Lung (tissue), 16 donors: Measurements from ENCODE around the gene CDKN2B-AS1. TPM values are rescaled to one million over a fixed set of nuclear protein-coding genes. Genes with fewer than 3 reads are reported as not detected.
"Not testable (repeated sequence)": the region's sequence is repeated elsewhere in the genome, so short reads cannot be mapped to it uniquely, and the experiment has no call there.

Experiments used
- ATAC-seq: fragments of 200-7000 bp; cut with Tn5 transposase; one replicate; pipeline ENCODE4 v1.9.1; 2020; ENCODE audit warnings: moderate number of reproducible peaks; ENCODE audit not compliant: insufficient read depth, low FRiP score
- DNase-seq, 3 donors: peaks; one replicate each; pipeline ENCODE4 v3.0.0-alpha.2; 2013 to 2017
- H3K27ac ChIP-seq, 2 donors: one replicate each; pipeline ENCODE4 v1.5.1; 2013; ENCODE audit warnings: mild to moderate bottlenecking in 2 of 2, moderate library complexity in 2 of 2, control low read depth in 1 of 2, inconsistent platforms in 1 of 2, low read depth in 1 of 2, low read length in 1 of 2
- H3K27me3 ChIP-seq, 3 donors: one replicate each; pipeline ENCODE4 v1.5.1; 2013; ENCODE audit warnings: low read length in 2 of 3; ENCODE audit not compliant: control insufficient read depth in 3 of 3, insufficient read depth in 3 of 3
- H3K36me3 ChIP-seq, 4 donors: one replicate each; pipeline ENCODE4 v1.5.1; 2013; ENCODE audit warnings: low read length in 4 of 4, mild to moderate bottlenecking in 1 of 4, moderate library complexity in 1 of 4; ENCODE audit not compliant: control insufficient read depth in 4 of 4, insufficient read depth in 4 of 4
- H3K4me1 ChIP-seq, 5 donors: one replicate each; pipeline ENCODE4 v1.5.1; 2013; ENCODE audit warnings: low read length in 5 of 5, mild to moderate bottlenecking in 2 of 5, moderate library complexity in 1 of 5; ENCODE audit not compliant: control insufficient read depth in 5 of 5, insufficient read depth in 5 of 5
- H3K4me3 ChIP-seq: one replicate; pipeline ENCODE4 v1.5.1; 2013; ENCODE audit warnings: mild to moderate bottlenecking, control low read depth, moderate library complexity
- H3K9ac ChIP-seq, 2 donors: one replicate each; pipeline ENCODE4 v1.5.1; 2013; ENCODE audit warnings: low read length in 2 of 2, control low read depth in 1 of 2; ENCODE audit not compliant: insufficient read depth in 1 of 2
- H3K9me3 ChIP-seq, 4 donors: one replicate each; pipeline ENCODE4 v1.5.1; 2013; ENCODE audit warnings: low read length in 3 of 4, mild to moderate bottlenecking in 1 of 4, moderate library complexity in 1 of 4; ENCODE audit not compliant: control insufficient read depth in 4 of 4, insufficient read depth in 3 of 4
- WGBS, 2 donors: extraction: QIAGEN DNeasy Blood & Tissue Kit; methylation state at CpG; one replicate each; pipeline ENCODE4 v1.1.7; 2013; 5-methylcytosine and 5-hydroxymethylcytosine counted together
- long read RNA-seq, 5 donors: transcript quantifications; one replicate each; lab custom pipeline, GENCODE V29; 2026
- polyA plus RNA-seq, 2 donors: library from polyadenylated mRNA; stranded (reverse); fragments of 200-250 nt; gene quantifications; one replicate each; pipeline ENCODE4 v1.2.1, GENCODE V29; 2013
- total RNA-seq, 2 donors: library from RNA; depleted of rRNA in 1 of 2; stranded (reverse); fragments of >200 nt in 1 of 2; gene quantifications; one replicate each; pipeline ENCODE4 v1.2.1, GENCODE V29; 2014 to 2021
- TF ChIP-seq, protein P1 (sequence below): IDR thresholded peaks from 2 replicates; pipeline ENCODE4 v1.5.1; 2012; ENCODE audit warnings: mild to moderate bottlenecking; ENCODE audit errors: control extremely low read depth, extremely low read depth
- donor health status: control.
- donor health status: control.
- donor health status: Bipolar disorder and iron deficiency.
- donor health status: healthy.
- donor health status: DM: yes; HTN: yes; CAD: no.

The CDKN2B-AS1 gene
- total RNA-seq (1 to 10 TPM in 1 of 2 donors, under 1 TPM in 1; 0.57 to 1.2 TPM), polyA plus RNA-seq (under 1 TPM; 0.32 to 0.61 TPM)
- long read RNA-seq, donor 1: 0 reads
- long read RNA-seq, donor 2: 0 reads
- long read RNA-seq, donor 3: 0 reads
- long read RNA-seq, donor 4: 0 reads
- long read RNA-seq, donor 5: 0 reads

DNA sequence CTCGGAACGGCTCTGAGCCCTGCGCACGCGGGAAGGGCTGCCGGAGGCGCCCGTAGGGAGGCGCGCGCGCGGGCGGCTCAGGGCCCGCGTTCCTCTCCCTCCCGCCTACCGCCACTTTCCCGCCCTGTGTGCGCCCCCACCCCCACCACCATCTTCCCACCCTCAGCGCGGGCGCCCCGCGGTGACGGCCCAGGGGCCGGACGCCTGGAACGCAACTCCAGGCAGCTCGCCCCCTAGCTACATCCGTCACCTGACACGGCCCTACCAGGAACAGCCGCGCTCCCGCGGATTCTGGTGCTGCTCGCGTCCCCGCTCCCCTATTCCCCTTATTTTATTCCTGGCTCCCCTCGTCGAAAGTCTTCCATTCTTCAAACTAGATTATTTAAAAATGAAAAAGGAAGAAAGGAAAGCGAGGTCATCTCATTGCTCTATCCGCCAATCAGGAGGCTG, at the start of gene CDKN2B-AS1:
Gene CDKN2B-AS1, plus strand, starts transcription at position 236 of the 450 bp plus-strand sequence.
- Histone ChIP-seq H3K9me3 (peaks cover 0 to 8% (median 0%) of the 10 kb centered on the region in 4 donors), H3K36me3 (no peaks in the 10 kb centered on the region), H3K4me1 (peaks cover 0 to 15% (median 0%) of the 10 kb centered on the region in 5 donors), H3K27ac (peak within 1 kb of the TSS in 1 of 2 donors; percentile 91), H3K9ac (no peak within 1 kb of the TSS), H3K4me3 (peak within 1 kb of the TSS; percentile 90), H3K27me3 (peaks cover 7 to 88% (median 74%) of the 10 kb centered on the region in 3 donors)
- ATAC-seq (peak; percentile 65), DNase-seq (peak; percentile 49 to 58 (median 50))
- TF ChIP-seq, protein P1, sequence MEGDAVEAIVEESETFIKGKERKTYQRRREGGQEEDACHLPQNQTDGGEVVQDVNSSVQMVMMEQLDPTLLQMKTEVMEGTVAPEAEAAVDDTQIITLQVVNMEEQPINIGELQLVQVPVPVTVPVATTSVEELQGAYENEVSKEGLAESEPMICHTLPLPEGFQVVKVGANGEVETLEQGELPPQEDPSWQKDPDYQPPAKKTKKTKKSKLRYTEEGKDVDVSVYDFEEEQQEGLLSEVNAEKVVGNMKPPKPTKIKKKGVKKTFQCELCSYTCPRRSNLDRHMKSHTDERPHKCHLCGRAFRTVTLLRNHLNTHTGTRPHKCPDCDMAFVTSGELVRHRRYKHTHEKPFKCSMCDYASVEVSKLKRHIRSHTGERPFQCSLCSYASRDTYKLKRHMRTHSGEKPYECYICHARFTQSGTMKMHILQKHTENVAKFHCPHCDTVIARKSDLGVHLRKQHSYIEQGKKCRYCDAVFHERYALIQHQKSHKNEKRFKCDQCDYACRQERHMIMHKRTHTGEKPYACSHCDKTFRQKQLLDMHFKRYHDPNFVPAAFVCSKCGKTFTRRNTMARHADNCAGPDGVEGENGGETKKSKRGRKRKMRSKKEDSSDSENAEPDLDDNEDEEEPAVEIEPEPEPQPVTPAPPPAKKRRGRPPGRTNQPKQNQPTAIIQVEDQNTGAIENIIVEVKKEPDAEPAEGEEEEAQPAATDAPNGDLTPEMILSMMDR: no peak
- 0 to 1% methylated on average over 23 to 43 of the region's 43 CpGs for WGBS, 2 donors

GRCh38 chr9:21945606-21946005, 49.0 kb upstream of the CDKN2B-AS1 start:
- no peak overlapping the region for H3K9ac ChIP-seq
- ATAC-seq: no peak
- H3K4me1 ChIP-seq: no peaks in the 10 kb centered on the region
- H3K36me3 ChIP-seq: no peaks in the 10 kb centered on the region
- no peak overlapping the region for H3K4me3 ChIP-seq
- TF ChIP-seq, protein P1: no peak
- H3K27ac ChIP-seq: no peak overlapping the region
- H3K9me3 ChIP-seq: no peaks in the 10 kb centered on the region
- no peak for DNase-seq
- no peaks in the 10 kb centered on the region for H3K27me3 ChIP-seq
- 88 to 97% methylated on average over 2 of the region's 2 CpGs for WGBS, 2 donors

- TF ChIP-seq, protein P1: no peak
- no peaks in the 10 kb centered on the region for H3K36me3 ChIP-seq
- no peak overlapping the region for H3K9ac ChIP-seq
- 79 to 81% methylated on average over 2 of the region's 2 CpGs for WGBS, 2 donors
- no peak overlapping the region for H3K27ac ChIP-seq
- H3K9me3 ChIP-seq: no peaks in the 10 kb centered on the region
- ATAC-seq: no peak
- no peak for DNase-seq
- H3K27me3 ChIP-seq: peaks cover 0 to 17% (median 8%) of the 10 kb centered on the region in 3 donors
- no peaks in the 10 kb centered on the region for H3K4me1 ChIP-seq
- no peak overlapping the region for H3K4me3 ChIP-seq
These were observed 35.8 kb upstream of the CDKN2B-AS1 start for GRCh38 chr9:21958833-21959232.

- DNase-seq, H3K9me3 ChIP-seq, H3K4me3 ChIP-seq, H3K9ac ChIP-seq, H3K4me1 ChIP-seq, ATAC-seq, H3K27ac ChIP-seq, H3K36me3 ChIP-seq: not testable (repeated sequence)
- H3K27me3 ChIP-seq: peaks cover 0 to 21% (median 8%) of the 10 kb centered on the region in 3 donors
- 89 to 91% methylated on average over 21 to 32 of the region's 33 CpGs for WGBS, 2 donors
These were observed 35.3 kb upstream of the CDKN2B-AS1 start for GRCh38 chr9:21959268-21959667.
